ENCODE results near the gene GAL. TPM values are rescaled to one million over a fixed set of nuclear protein-coding genes. Genes with fewer than 3 reads are reported as not detected.

The GAL gene
- total RNA-seq, 1 donor from 2014 or later, result 1.0 TPM

DNA sequence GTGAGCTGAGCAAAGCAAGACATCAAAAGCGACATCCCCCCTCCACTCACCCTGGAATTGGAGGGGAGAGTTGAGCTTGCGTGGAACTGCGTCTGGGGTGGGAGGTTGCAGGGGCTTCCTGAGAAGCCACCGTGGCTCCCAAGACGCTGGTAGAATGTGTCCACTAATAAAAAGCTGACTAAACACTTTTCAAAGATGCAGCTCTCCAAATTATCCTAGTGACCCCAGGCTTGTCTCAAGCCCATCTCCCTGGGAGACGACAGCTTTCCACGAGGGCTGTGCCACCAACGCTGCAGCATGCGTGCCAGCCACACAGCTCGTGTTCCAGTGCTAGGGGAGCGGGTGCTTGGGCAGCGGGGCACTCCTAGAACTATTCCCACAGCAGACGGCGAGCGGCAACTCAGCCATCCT is 6.3 kb upstream of the GAL start:
- H3K36me3 ChIP-seq (ENCODE audit: control insufficient read depth in 3 of 3, insufficient read depth in 3 of 3, low read length in 3 of 3), result no peaks in the 10 kb centered on the region
- no peak overlapping the region for H3K9ac ChIP-seq (ENCODE audit: low read depth in 1 of 3, low read length in 3 of 3)
- H3K27ac ChIP-seq (ENCODE audit: low read depth, low read length), result no peak overlapping the region
- peaks cover under 1 to 25% (median 10%) of the 10 kb centered on the region in 3 donors for H3K27me3 ChIP-seq (ENCODE audit: control insufficient read depth in 3 of 3, insufficient read depth in 3 of 3, low read length in 3 of 3)
- peaks cover 0 to 2% (median 0%) of the 10 kb centered on the region in 3 donors for H3K4me1 ChIP-seq (ENCODE audit: control insufficient read depth in 3 of 3, insufficient read depth in 3 of 3, low read length in 3 of 3)
- no peak overlapping the region for H3K4me3 ChIP-seq (ENCODE audit: low read length in 3 of 3)
- H3K9me3 ChIP-seq (ENCODE audit: control insufficient read depth in 3 of 3, low read length in 3 of 3), result peaks cover 0 to 3% (median 3%) of the 10 kb centered on the region in 3 donors

DNA sequence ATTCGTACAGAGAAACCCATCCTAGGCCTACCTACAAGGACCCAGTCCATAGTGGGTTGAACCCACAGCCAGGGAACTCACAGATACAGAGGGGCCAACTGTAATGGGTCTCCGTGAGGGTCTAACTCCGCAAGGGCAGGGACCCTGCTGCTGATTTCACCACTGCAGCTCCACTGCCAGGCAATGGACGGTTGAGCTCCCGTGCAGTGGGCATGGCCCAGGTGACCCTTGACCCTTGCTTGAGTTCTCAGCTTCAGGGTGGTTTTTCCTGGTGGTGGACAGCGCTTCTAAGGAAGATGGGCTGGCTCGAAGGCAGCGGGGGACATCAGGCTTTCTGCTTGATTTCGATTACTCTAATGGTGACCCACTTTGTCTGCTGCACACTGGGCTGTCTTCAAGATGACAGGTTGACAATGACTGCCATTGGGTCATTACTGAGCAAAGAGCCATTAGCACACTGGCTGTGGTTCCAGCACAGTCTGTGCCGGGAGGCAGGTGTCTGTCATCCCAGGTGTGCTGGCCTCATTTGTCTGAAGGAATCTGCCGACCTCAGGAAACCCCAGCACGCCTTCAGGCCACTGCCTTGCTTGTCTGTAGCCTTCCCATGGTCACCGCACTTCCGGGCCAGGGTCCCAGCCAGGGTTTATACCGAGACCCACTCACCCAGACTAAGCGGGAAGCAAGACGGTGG is 3.7 kb upstream of the GAL start:
- Histone ChIP-seq H3K4me3 (ENCODE audit: low read length in 3 of 3) (no peak overlapping the region), H3K27me3 (ENCODE audit: control insufficient read depth in 3 of 3, insufficient read depth in 3 of 3, low read length in 3 of 3) (peaks cover 25 to 43% (median 33%) of the 10 kb centered on the region in 3 donors), H3K9me3 (ENCODE audit: control insufficient read depth in 3 of 3, low read length in 3 of 3) (no peaks in the 10 kb centered on the region), H3K27ac (ENCODE audit: low read depth, low read length) (no peak overlapping the region), H3K36me3 (ENCODE audit: control insufficient read depth in 3 of 3, insufficient read depth in 3 of 3, low read length in 3 of 3) (no peaks in the 10 kb centered on the region), H3K9ac (ENCODE audit: low read depth in 1 of 3, low read length in 3 of 3) (no peak overlapping the region), H3K4me1 (ENCODE audit: control insufficient read depth in 3 of 3, insufficient read depth in 3 of 3, low read length in 3 of 3) (peaks cover 2 to 4% (median 2%) of the 10 kb centered on the region in 3 donors)

DNA sequence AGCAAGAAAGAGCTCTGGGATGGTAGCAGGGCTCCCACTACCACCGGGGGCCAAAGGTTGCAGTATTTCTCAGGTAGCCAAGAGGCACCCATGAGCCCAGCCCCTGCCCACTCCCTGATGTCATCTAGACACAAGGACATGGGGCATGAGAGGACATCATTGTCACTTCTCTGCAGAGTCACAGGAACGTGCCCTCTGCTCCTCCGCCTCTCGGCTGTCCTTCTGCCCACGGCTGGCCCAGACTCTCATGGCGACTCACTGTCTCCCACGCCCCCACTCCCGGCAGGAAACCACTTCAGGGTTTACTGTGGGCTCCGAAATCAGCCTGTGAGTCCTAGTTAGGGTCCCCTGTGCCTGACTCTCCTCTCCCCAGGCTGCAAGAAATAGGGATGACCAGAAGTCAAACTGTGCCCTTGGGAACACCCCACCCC is 1.8 kb upstream of the GAL start:
- H3K27me3 ChIP-seq (ENCODE audit: control insufficient read depth in 3 of 3, insufficient read depth in 3 of 3, low read length in 3 of 3), result peaks cover 39 to 59% (median 51%) of the 10 kb centered on the region in 3 donors
- no peaks in the 10 kb centered on the region for H3K36me3 ChIP-seq (ENCODE audit: control insufficient read depth in 3 of 3, insufficient read depth in 3 of 3, low read length in 3 of 3)
- H3K4me3 ChIP-seq (ENCODE audit: low read length in 3 of 3), result no peak overlapping the region
- no peaks in the 10 kb centered on the region for H3K9me3 ChIP-seq (ENCODE audit: control insufficient read depth in 3 of 3, low read length in 3 of 3)
- peaks cover 0 to 4% (median 2%) of the 10 kb centered on the region in 3 donors for H3K4me1 ChIP-seq (ENCODE audit: control insufficient read depth in 3 of 3, insufficient read depth in 3 of 3, low read length in 3 of 3)
- H3K9ac ChIP-seq (ENCODE audit: low read depth in 1 of 3, low read length in 3 of 3), result no peak overlapping the region
- no peak overlapping the region for H3K27ac ChIP-seq (ENCODE audit: low read depth, low read length)

DNA sequence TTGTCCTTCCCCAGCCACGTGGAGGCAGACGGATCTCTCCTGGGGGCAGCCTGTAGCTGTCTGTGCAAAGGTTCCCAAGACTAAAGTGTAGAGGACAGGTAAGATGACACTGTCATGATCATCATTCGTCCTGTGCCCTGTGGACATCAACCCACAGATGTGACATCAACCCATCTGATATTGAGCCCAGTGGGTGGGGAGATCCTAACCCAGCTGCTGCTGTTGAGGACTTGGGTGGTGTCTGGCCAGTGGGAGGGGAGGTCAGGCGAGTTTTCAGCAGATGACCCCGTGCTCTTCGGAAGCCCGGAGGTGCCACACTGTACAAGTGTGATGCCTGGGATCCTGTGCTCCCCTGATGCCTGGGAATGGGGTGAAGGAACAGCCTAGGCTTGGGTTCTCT is 1.2 kb upstream of the GAL start:
- H3K4me3 ChIP-seq (ENCODE audit: low read length in 3 of 3), result no peak overlapping the region
- H3K36me3 ChIP-seq (ENCODE audit: control insufficient read depth in 3 of 3, insufficient read depth in 3 of 3, low read length in 3 of 3), result no peaks in the 10 kb centered on the region
- no peak overlapping the region for H3K27ac ChIP-seq (ENCODE audit: low read depth, low read length)
- H3K4me1 ChIP-seq (ENCODE audit: control insufficient read depth in 3 of 3, insufficient read depth in 3 of 3, low read length in 3 of 3), result peaks cover 0 to 4% (median 2%) of the 10 kb centered on the region in 3 donors
- peaks cover 45 to 60% (median 57%) of the 10 kb centered on the region in 3 donors for H3K27me3 ChIP-seq (ENCODE audit: control insufficient read depth in 3 of 3, insufficient read depth in 3 of 3, low read length in 3 of 3)
- H3K9ac ChIP-seq (ENCODE audit: low read depth in 1 of 3, low read length in 3 of 3), result no peak overlapping the region
- no peaks in the 10 kb centered on the region for H3K9me3 ChIP-seq (ENCODE audit: control insufficient read depth in 3 of 3, low read length in 3 of 3)

DNA sequence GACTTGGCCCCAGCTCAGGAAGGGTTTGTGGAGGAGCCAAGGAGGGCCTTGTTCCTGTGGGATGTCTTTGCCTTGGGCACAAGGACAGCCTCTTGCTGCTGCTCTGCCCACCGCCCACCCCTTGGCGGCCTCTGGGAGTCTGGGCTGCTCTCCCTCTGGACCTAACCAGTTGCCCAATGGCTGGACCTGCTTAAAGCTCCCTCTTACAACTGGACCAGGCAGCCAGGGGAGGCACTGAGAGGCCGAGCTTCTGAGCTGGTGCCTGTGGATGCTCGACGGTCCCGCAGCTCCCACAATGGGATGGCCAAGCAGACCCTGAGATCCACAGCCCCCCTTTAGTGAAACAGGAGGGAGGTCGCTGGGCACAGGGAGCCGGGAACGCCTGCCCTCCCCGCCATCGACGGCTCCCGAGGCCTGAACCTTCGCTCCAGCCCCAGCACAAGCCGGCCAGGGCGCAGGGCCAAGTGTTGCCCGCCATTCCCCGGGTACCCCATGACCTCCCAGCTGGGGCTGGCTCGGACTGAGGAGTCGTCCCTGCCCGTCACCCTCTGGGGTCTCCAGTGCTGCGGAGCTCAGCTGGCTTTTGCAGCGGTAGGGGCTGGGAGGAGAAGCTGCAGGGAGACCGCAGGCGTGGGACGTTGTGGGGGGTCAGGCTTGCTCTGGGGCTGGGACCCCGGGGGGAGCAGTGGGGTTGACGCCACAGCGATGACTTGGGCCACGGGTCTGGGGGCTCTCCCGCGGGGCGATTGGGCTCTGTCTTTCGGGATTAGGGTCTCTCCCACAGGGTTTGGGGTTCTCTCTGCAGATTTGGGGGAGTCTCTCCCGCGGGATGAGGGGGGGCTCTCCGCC is 584 bp upstream of the GAL start:
- no peak overlapping the region for H3K4me3 ChIP-seq (ENCODE audit: low read length in 3 of 3)
- no peak overlapping the region for H3K27ac ChIP-seq (ENCODE audit: low read depth, low read length)
- peaks cover 0 to 4% (median 2%) of the 10 kb centered on the region in 3 donors for H3K4me1 ChIP-seq (ENCODE audit: control insufficient read depth in 3 of 3, insufficient read depth in 3 of 3, low read length in 3 of 3)
- peaks cover 45 to 61% (median 54%) of the 10 kb centered on the region in 3 donors for H3K27me3 ChIP-seq (ENCODE audit: control insufficient read depth in 3 of 3, insufficient read depth in 3 of 3, low read length in 3 of 3)
- H3K9me3 ChIP-seq (ENCODE audit: control insufficient read depth in 3 of 3, low read length in 3 of 3), result no peaks in the 10 kb centered on the region
- no peaks in the 10 kb centered on the region for H3K36me3 ChIP-seq (ENCODE audit: control insufficient read depth in 3 of 3, insufficient read depth in 3 of 3, low read length in 3 of 3)
- H3K9ac ChIP-seq (ENCODE audit: low read depth in 1 of 3, low read length in 3 of 3), result no peak overlapping the region

DNA sequence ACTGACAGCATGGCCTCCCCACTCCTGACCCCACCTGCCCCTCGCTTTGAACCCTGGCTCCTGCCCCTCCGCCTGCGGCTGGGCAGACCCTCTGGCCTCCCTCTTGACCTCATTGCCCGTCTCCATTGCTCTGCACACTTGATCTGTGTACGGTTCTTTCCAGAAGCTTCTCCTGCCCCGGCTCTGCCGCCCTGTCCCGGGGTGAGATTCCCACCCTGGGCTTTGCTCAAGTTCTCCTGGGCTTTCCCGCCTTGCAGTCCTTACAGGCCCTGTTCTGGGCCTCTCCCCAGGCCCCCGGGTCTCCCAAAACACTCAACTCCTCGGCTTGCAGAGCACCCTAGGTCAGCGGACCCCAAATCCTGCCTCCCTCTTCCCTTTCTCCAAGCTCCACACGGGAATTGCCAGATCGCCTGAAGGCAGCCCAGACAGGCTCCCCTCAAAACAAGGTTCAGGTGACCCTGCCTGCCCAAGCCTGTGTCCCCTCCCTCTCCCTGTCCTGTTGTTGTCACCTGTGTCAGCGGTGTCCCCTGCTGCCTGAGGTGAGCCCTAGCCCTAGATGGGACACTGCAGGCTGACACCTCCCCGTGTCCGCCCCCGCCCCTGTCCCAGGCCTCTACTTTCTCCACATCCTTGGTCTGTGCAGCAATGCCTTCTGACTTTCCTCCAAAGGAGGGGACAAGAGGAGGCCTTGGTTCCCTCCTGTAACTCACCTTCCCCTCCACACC is 1.5 kb downstream of the GAL start:
- Histone ChIP-seq H3K27me3 (ENCODE audit: control insufficient read depth in 3 of 3, insufficient read depth in 3 of 3, low read length in 3 of 3) (peaks cover 53 to 63% (median 63%) of the 10 kb centered on the region in 3 donors), H3K36me3 (ENCODE audit: control insufficient read depth in 3 of 3, insufficient read depth in 3 of 3, low read length in 3 of 3) (no peaks in the 10 kb centered on the region), H3K9me3 (ENCODE audit: control insufficient read depth in 3 of 3, low read length in 3 of 3) (no peaks in the 10 kb centered on the region), H3K27ac (ENCODE audit: low read depth, low read length) (no peak overlapping the region), H3K9ac (ENCODE audit: low read depth in 1 of 3, low read length in 3 of 3) (no peak overlapping the region), H3K4me1 (ENCODE audit: control insufficient read depth in 3 of 3, insufficient read depth in 3 of 3, low read length in 3 of 3) (peaks cover 0 to 4% (median 2%) of the 10 kb centered on the region in 3 donors), H3K4me3 (ENCODE audit: low read length in 3 of 3) (no peak overlapping the region)

DNA sequence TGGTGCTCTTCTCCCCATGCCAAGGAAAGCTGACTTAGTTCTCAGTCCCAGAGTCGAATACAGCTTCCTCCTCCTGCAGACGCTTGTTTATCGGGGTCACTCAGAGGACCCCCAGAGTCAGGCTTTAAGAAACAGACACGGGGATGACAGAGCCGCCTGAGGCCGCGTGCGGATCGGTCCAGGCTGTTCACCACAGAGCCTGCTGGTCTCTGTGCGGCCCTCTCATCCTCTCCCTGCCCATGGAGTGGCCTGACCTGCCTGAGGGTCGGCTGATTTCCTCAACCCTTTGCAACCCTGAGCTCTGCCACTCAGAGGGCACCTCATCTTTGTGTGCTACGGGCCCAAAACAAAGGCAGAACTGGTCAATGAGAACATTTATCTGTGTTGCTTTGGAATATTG is 2.1 kb downstream of the GAL start:
- Histone ChIP-seq H3K27me3 (ENCODE audit: control insufficient read depth in 3 of 3, insufficient read depth in 3 of 3, low read length in 3 of 3) (peaks cover 56 to 67% (median 63%) of the 10 kb centered on the region in 3 donors), H3K9me3 (ENCODE audit: control insufficient read depth in 3 of 3, low read length in 3 of 3) (no peaks in the 10 kb centered on the region), H3K4me3 (ENCODE audit: low read length in 3 of 3) (no peak overlapping the region), H3K9ac (ENCODE audit: low read depth in 1 of 3, low read length in 3 of 3) (no peak overlapping the region), H3K36me3 (ENCODE audit: control insufficient read depth in 3 of 3, insufficient read depth in 3 of 3, low read length in 3 of 3) (no peaks in the 10 kb centered on the region), H3K4me1 (ENCODE audit: control insufficient read depth in 3 of 3, insufficient read depth in 3 of 3, low read length in 3 of 3) (peaks cover 0 to 4% (median 2%) of the 10 kb centered on the region in 3 donors), H3K27ac (ENCODE audit: low read depth, low read length) (no peak overlapping the region)

DNA sequence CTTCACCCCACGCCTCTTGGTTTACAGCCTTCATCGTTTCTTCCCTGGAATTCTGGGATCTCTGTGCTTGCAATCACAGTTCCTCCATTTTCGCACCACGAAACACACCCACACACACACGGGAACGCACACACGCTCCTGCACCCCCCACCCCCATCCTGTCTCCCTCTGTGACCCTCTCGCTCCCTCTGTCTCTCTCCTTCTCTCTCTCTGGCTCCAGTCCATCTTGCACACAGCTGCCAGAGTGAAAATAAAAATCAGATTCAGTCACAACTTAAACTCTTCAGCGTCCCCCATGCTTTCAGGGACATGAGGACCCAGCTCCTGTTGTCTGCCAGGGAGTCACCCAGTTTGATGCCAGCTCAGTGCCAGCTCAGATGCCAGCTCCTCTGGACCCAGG is 3.0 kb downstream of the GAL start:
- Histone ChIP-seq H3K27me3 (ENCODE audit: control insufficient read depth in 3 of 3, insufficient read depth in 3 of 3, low read length in 3 of 3) (peaks cover 56 to 69% (median 61%) of the 10 kb centered on the region in 3 donors), H3K4me3 (ENCODE audit: low read length in 3 of 3) (no peak overlapping the region), H3K4me1 (ENCODE audit: control insufficient read depth in 3 of 3, insufficient read depth in 3 of 3, low read length in 3 of 3) (peaks cover 0 to 4% (median 2%) of the 10 kb centered on the region in 3 donors), H3K9ac (ENCODE audit: low read depth in 1 of 3, low read length in 3 of 3) (no peak overlapping the region), H3K36me3 (ENCODE audit: control insufficient read depth in 3 of 3, insufficient read depth in 3 of 3, low read length in 3 of 3) (no peaks in the 10 kb centered on the region), H3K27ac (ENCODE audit: low read depth, low read length) (no peak overlapping the region), H3K9me3 (ENCODE audit: control insufficient read depth in 3 of 3, low read length in 3 of 3) (no peaks in the 10 kb centered on the region)

DNA sequence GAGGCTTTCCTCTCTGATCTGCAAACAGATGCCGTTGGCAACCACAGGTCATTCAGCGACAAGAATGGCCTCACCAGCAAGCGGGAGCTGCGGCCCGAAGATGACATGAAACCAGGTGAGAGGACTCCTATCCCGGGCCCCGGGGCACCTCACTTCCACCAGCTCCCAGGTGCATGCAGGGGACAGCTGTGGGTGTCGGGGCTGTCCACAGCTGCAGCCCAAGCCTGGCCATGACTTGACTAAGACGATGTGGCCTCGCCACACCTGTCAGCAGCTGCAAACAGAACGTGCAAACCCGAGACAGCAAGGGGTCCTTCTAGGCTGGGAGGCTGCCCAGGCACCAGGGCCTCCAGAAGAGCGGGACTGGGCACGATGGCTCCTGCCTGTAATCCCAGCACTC is 3.6 kb downstream of the GAL start:
- Histone ChIP-seq H3K9me3 (ENCODE audit: control insufficient read depth in 3 of 3, low read length in 3 of 3) (no peaks in the 10 kb centered on the region), H3K4me3 (ENCODE audit: low read length in 3 of 3) (no peak overlapping the region), H3K27ac (ENCODE audit: low read depth, low read length) (no peak overlapping the region), H3K4me1 (ENCODE audit: control insufficient read depth in 3 of 3, insufficient read depth in 3 of 3, low read length in 3 of 3) (peaks cover 0 to 4% (median 2%) of the 10 kb centered on the region in 3 donors), H3K36me3 (ENCODE audit: control insufficient read depth in 3 of 3, insufficient read depth in 3 of 3, low read length in 3 of 3) (no peaks in the 10 kb centered on the region), H3K9ac (ENCODE audit: low read depth in 1 of 3, low read length in 3 of 3) (no peak overlapping the region), H3K27me3 (ENCODE audit: control insufficient read depth in 3 of 3, insufficient read depth in 3 of 3, low read length in 3 of 3) (peaks cover 57 to 66% (median 60%) of the 10 kb centered on the region in 3 donors)
